OCI-LY1 (cell line): Measurements from ENCODE around the gene CRYBG1.

ENCODE experiments used
- CTCF ChIP-seq: fragments of 200-600 bp; sonication (generic), shearing (Covaris generic); IDR thresholded peaks from 2 replicates; pipeline ENCODE4 v1.5.1; 2017; ENCODE audit warnings: mild to moderate bottlenecking, antibody characterized with exemption, low read length, moderate library complexity, mixed read lengths
- EZH2 ChIP-seq: fragments of 200-600 bp; sonication (generic), shearing (Covaris generic); IDR thresholded peaks from 2 replicates; pipeline ENCODE4 v1.8.0; 2017; ENCODE audit warnings: borderline replicate concordance, mixed run types, mild to moderate bottlenecking, antibody characterized with exemption, low read length, moderate library complexity, mixed read lengths

- no peak for TF ChIP-seq EZH2
- TF ChIP-seq CTCF: no peak
Observed at GRCh38 chr6:106572436-106572835, 211.9 kb downstream of the CRYBG1 start.
